Stimulated activated CD4-positive, alpha-beta T cell treated with anti-CD3 and anti-CD28 coated beads, TNF-alpha, amount 100 ng/mL, for 48 hours (primary cell): Measurements from ENCODE around the gene TSC22D2.
"Not testable (repeated sequence)": the region's sequence is repeated elsewhere in the genome, so short reads cannot be mapped to it uniquely, and the experiment has no call there.

Experiments
- DNase-seq, 3 donors: peaks; one replicate each; pipeline ENCODE4 v3.0.0-alpha.2; 2020; ENCODE audit warnings: low read depth in 3 of 3

Gene TSC22D2

DNA sequence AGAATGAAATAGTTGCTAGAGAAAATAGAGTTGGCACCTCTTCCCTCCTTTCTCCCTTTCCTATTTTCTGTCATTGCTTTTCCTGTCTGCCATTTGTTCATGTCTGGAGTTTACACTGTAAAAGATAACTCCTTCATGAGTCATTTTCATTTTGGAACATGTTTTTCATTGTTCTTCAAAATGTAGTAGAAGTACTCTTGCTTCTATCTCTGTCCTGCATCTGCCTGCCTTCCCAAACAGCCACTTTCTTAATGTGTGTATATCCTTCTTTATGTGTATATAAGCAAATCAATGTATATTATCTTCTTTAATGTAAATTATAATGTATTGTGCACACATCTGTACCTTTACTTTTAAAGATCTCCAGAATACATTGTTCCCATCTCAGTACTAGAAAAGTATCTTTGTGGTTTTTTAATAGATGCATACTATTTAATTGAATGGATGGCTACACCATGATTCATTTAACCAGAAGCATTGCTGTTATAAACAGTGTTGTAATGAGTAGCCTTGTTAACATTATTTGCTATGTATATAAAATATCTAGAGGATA is 41.1 kb downstream of the TSC22D2 start:
- DNase-seq = no peak

DNA sequence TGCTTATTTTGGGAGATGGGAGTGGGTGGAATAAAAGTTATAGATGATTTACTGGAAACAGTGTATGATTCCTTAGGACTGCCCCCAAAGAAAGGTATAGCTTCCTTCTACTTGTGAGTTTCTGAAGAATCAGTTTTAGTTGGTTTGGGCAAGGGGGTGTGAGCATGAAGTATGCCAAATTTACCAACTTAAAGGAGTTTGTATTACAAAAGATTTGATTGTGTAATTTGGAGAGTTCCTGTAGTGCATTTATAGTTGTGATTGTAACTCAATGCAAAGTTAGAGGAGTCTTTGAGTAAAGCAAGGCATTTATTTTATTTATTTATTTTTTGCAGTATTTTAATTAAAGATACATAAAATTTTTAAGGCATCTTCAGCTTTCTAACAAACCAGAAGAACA is 42.8 kb downstream of the TSC22D2 start:
- DNase-seq = no peak

DNA sequence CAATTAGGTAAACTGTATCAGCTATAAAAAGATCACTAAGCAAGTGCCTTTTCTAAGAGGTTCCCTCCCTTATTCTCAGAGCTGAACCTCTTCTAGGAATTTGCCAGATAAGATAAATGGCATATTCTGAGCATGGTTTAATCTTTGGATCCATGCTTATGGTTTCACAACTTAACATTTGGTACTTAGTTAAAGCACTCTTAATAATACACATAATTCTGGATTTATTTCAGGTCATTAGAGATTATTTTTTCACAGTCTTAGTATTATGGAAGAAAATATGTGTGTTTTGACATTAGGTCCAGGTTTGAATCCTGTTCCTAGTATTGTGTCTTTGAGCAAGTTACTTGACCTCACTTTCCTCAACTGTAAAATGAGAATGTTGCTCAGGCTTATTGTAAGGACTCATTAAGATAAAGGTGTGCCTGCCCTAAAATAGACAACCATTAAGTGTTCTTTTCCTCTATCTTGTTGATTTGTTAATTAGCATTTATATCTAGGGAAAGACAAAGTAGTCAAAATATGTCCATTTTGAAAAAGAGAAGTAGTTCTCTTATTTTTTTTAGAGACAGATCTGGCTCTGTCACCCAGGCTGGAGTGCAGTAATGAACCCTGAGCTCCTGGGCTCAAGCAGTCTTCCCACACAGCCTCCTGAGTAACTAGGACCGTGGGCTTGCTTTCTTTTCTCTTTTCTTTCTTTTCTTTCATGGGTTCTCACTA is 43.4 kb downstream of the TSC22D2 start:
- no peak for DNase-seq

DNA sequence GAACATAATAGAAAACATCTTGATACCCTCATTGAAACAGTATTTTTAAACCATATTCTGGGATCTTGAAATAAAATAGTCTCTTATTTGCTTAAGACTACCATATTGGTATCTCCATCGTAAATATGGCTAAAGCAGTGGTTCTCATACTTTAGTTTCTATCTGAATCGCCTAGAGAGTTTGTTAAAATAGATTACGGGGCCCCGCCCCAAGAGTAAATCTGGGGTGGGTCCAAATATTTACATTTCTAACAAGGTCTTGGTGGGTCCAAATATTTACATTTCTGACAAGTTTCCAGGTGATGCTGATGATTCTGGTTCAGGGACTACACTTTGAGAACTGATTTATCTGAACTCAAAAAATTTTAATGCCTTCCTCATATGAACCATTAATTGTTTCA is 45.3 kb downstream of the TSC22D2 start:
- DNase-seq = no peak

DNA sequence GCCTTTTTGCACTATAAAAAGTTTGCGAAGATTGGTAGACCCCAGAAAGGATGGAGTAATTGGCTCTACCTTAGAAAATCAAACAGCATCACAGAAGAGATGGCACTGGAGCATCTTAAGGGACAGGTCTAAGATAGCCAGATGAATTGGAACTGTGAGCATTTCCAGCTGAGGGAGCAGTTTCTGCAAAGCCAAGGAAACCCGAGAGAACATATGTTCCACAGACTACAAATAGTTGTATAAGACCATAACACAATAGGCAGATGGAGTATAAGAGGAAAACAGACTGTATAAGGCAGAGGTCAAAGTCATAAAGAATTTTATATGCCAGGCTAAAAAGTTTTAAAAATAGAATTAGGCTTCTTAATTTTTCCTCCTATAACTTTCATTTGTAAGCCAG is 46.0 kb downstream of the TSC22D2 start:
- no peak for DNase-seq

DNA sequence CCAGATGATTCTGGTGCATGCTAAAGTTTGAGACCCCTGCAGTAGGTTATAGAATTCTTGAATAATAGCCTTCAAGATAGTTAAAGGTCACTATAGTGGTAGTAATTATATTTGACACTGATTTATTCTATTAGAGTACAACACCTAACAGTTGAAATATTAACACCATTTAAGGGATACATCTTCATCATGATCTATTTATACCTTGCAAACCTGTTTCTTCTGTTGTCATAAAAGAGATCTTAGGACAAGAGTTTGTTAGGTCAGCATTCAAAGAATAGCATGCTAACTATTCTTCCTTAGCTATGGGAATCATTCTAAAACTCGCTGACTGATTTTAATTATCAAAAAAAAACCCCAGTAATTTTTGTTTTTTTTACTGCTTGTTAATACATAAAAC is 46.5 kb downstream of the TSC22D2 start:
- no peak for DNase-seq

DNA sequence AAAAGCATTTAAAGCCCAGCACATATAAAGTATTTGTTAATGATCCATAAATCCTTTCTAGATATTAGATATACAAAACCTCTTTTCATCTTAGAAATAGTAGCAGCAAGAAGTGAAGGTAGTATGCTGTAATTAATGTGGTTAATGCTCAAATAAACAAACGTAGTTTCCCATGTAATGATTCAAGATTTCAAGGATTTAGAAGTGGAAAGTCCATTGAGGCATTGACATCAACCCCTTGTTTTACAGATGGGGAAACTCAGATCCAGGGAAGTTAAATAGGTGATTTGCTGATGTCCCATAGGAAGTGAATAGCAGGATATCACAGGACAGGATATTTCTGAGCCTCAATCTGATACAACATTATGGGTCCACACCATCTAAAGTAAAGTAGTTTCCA is 47.2 kb downstream of the TSC22D2 start:
- no peak for DNase-seq

DNA sequence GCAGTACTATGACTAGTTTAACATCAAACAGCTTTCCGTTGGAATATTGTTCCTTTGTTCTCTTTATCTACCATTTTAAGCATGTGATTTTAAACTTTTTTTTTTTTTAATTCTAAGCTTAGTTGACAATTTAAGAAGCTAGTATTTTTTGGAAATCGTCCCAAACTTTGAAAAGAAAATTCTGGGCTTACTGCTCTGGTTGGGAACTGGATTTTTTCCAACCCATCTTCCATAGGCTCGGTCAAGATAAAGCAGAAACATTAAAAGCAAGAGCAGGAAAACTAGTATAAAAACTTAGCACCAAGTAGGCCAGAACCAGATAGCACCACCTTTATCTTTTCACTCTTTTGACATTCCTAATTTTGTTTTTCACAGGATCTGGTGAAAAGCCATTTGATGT is 49.9 kb downstream of the TSC22D2 start:
- no peak for DNase-seq

DNA sequence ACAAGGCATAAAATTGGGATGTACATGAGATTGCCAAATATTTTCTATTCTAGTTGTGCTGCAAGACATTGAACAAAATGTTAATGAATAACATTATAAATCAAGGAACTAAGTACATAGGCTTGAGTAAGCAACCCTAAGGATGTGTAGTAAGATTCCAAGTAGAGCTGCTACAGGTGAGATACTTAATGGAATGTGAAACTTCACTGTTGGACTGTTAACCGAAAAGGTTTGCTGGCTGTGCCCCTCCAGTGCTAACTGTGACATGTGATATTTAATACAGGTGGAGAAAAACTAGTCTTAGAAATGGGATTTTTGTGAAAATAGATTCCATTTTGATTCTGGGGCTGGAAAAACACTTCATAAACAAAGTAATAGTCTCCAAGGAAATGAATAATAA is 52.4 kb downstream of the TSC22D2 start:
- no peak for DNase-seq

DNA sequence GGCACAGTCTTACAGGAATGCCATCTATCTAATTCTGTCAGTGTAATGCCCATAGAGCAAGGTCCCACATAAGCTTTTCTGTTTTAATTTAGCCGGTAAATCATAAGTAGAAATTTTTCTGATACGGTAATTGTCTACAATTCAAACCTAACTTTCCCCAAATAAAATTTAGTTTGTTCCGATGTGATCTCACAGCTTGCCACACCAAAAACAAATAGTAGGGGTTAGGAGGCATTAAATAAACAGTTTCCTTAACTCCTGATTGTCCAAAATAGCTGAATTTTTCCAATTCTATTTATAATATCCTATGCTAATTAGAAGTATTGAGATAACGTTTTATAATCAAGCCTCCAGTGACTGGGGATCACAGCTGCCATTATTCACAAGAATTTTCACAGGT is 53.3 kb downstream of the TSC22D2 start:
- DNase-seq = no peak

DNA sequence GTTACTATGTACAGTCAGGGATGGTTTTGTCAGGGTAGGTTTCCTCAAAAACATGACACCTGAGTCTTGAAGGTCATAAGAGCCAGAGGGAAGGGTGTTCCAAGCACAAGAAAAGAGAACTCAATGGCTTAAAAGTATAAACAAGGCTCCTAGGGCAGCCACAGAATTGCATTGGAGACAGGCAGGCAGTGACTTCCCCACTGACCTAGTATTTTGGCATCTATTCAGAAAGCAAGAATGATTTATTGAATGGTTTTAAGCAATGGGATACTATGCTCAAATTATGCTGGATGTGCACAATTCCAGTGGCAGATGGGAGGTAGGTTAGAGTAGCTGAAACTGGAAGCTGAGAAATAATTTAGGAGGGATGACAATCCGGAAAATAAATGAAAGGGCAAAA is 54.0 kb downstream of the TSC22D2 start:
- DNase-seq = no peak

DNA sequence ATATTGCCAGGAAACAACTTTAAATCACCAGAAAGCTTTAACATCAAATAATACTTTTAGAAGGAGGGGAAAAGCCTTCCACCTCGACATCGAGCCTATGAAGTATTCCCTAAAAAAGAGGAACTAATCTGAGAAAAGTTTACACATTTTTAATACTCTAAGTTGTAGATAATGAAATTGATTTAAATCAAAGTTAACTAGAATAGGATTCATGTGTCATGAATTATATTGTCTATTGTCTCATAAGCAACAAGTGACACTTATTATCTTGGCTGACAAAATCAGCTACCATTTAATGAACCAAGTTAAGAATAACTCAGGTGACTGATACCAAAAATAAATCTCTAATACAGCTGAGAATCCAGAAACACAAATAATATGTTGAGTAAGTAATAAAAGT is 56.6 kb downstream of the TSC22D2 start:
- no peak for DNase-seq

DNA sequence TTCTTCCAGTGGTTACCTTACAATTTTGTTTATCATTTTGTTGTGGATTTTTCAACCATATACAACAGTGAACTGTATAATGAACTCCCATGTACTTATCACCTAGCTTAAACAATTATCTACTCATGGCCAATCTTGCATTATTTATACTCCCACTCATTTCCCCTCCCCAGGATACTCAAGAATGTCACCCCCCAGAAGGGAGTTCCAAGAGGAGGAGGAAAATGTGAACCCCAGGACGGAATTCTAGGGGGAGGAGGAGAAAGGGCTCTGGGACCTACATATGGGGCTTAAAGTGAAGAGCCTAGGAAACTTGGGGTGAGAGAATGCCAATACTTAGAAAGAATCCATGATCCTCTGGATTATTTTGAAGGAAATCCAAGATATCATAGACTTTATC is 59.3 kb downstream of the TSC22D2 start:
- no peak for DNase-seq

DNA sequence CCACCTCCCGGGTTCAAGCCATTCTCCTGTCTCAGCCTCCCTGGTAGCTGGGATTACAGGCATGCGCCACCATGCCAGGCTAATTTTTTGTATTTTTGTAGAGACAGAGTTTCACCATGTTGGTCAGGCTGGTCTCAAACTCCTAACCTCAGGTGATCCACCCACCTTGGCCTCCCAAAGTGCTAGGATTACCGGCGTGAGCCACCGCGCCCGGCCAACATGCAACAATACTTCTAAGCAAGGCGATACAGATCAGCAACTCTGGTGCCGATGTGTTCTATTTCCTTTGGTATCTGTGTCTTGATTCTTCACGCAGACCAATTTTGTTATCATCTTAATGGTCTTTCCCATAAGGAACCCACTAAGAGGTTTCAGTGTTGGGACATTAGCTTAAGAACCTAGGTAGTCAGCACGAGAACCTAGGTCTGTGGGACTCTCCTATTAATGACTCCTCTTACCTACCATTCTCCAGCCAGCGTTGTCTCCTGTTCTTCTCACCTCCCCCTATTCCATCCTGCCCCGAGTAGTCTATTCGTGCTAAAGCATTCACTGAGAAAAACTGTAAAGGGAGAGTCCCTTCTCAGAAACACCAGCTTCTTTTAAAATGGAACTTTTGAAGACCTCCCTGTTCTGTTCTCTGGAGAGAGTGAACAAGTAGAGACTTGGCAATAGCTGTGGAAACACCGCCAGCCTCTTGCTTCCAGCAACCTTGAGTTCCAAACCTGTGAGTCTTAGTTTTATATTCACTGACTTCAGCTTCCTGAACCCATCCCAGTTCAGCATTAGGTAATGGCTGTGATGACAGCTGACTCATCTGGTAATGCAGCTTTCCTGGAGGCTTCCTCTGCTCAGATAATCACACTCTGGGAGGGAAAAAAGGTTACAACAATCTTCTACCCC is 61.2 kb downstream of the TSC22D2 start:
- no peak for DNase-seq

DNA sequence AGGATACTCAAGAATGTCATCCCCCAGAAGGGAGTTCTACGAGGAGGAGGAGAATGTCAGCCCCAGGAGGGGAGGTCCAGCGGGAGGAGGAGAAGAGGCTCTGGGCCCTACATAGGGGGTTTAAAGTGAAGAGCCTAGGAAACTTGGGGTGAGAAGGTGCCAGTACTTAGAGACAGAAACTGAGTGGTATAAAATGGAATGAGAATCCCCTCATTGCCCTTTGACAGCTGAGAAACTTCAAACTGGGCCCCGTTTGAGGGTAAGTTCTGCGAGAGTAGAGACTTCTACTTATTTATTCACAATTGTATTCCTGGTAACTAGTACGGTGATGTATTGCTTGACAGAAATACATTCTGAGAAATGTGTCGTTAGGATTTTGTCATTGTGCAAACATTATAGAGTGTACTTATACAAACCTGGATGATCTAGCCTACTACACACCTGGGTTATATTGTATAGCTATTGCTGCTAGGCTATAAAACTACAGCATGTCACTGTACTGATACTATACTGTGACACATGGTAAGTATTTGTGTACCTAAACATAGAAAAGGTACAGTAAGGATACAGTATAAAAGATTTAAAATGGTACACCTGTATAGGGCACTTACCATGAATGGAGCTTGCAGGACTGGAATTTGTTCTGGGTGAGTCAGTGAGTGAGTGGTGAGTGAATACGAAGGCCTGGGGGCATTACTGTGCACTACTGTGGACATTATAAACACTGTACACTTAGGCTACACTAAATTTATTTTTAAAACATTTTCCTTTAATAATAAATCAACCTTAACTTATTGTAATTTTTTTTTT is 62.0 kb downstream of the TSC22D2 start:
- DNase-seq = no peak

DNA sequence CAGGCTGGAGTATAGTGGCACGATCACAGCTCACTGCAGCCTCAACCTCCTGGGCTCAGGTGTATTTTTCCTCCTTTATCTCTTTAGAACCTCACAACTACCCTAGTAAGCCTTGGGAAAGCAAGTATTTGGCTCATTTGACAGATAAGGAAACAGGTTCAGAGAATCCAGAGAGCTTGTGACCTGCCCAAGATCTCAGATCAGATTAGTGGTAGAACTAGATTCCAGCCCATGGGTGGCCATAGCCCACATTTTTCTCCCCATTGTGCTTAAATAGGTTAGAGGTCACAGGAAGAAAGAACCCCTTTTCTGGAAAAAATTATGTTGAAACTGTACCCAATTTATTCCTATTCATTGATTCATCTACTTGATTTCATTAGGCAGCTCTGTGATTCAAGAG is 64.3 kb downstream of the TSC22D2 start:
- no peak for DNase-seq

DNA sequence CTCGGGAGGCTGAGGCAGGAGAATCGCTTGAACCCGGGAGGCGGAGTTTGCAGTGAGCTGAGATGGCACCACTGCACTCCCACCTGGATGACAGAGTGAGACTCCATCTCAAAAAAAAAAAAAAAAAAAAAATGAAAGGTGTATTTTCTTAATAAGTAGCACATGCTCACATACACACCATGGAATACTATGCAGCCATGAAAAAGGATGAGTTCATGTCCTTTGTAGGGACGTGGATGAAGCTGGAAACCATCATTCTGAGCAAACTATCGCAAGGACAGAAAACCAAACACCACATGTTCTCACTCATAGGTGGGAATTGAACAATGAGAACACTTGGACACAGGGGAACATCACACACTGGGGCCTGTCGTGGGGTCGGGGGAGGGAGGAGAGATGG is 65.1 kb downstream of the TSC22D2 start:
- DNase-seq = not testable (repeated sequence)

DNA sequence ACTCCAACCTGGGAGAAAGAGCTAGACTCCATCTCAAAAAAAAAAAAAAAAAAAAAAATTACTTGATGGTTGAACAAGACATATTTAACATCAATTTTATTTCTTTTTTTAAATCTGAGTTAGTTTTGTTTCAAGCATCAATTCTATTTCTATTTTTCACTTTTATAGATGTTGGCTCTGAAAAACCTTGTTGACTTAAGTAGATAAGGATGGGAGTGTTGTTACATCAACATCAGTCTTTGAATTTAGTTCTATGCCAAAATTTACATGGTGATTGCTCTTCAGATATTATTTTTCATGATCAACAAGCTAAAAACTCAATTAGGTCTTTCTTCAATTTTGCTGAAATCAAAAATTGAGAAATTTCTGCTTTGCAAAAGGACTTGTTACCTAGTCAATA is 71.3 kb downstream of the TSC22D2 start:
- no peak for DNase-seq

DNA sequence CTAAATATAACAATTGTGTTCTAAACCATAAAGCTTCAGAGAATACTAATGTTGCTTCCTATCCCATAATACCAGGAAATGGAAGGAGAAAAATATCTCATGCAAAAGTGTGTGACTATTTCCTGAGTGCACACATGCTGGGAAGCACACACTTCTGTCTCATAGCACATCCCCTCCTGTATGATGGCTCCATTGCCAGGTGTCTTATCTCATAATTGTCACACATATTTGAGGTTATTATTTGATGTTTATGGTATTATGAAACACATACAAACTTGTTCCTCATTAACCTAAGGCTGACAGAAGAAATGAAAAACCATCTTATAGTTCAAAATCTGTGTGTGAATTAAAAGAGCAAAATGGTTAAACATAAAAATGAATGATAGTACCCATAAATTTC is 72.8 kb downstream of the TSC22D2 start:
- no peak for DNase-seq

DNA sequence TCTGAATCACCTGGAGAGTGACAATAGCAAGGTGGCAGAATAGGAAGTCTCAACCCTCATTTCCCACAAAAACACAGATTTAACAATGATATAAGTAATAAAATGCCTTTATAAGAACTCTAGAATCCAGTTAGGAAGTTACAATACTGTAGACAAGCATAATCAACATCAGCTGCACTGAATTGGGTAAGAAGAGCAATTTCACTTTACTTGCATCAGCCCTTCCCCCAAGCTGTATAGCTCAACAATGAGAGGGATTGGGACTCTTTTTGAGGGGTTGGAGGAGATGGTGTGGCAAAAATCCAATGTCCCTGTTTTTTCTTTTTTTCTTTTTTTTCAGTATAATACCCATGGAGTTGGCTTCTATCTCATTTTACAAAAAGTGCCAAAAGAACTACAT is 75.1 kb downstream of the TSC22D2 start:
- no peak for DNase-seq

DNA sequence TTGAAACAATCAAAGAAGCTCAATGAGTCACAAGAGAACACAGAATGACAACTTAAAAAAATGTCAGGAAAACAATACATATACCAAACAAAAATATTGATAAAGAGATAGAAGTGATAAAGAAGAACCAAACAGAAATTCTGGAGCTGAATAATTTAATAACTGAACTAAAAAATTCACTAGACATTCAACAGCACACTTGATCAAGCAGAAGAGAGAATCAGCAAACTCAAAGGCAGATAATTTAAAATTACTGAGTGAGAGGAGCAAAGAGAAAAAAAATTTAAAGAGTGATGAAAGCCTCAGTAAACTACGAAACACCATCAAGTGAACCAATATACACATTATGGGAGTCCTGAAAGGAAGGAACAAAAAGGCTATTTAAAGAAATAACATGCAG is 76.3 kb downstream of the TSC22D2 start:
- no peak for DNase-seq

DNA sequence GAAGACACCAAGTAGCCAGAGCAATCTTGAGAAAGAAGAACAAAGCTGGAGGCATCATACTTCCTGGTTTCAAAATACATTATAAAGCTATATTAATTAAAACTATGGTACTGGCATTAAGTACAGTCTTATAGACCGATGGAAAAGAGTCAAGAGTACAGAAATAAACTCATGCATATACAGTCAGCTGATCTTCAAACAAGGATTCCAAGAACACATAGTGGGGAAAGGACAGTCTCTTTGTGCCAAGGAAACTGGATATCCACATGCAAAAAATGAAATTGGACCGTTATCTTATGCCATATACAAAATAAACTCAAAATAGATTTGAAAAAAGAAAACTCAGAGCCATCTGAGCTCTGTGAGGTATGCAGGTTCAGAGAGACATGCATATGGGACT is 80.8 kb downstream of the TSC22D2 start:
- no peak for DNase-seq
